HG03064 (cell line): ENCODE measurements around the gene KCTD16.

Source experiments
- ATAC-seq: cut with Tn5 transposase; IDR thresholded peaks from one replicate; pipeline ENCODE4 v1.9.1; 2021; ENCODE audit warnings: low read depth; ENCODE audit not compliant: unreplicated experiment

Gene KCTD16

GRCh38 chr5:144390133-144390532, 219.5 kb downstream of the KCTD16 start:
- no peak for ATAC-seq

GRCh38 chr5:144391044-144391443, 220.4 kb downstream of the KCTD16 start:
- ATAC-seq: no peak

GRCh38 chr5:144393641-144394435, 223.2 kb downstream of the KCTD16 start:
- ATAC-seq: no peak

- ATAC-seq: no peak
Observed at GRCh38 chr5:144395704-144396103, 225.0 kb downstream of the KCTD16 start.

- no peak for ATAC-seq
Observed at GRCh38 chr5:144403058-144403457, 232.4 kb downstream of the KCTD16 start.

GRCh38 chr5:144403817-144404420, 233.2 kb downstream of the KCTD16 start:
- ATAC-seq: no peak

- no peak for ATAC-seq
Observed at GRCh38 chr5:144404672-144405071, 234.0 kb downstream of the KCTD16 start.

- no peak for ATAC-seq
Observed at GRCh38 chr5:144405991-144406390, 235.3 kb downstream of the KCTD16 start.

- ATAC-seq: no peak
Observed at GRCh38 chr5:144406442-144406841, 235.8 kb downstream of the KCTD16 start.

GRCh38 chr5:144414202-144415029, 243.7 kb downstream of the KCTD16 start:
- ATAC-seq: no peak

- ATAC-seq: no peak
Observed at GRCh38 chr5:144416196-144416595, 245.5 kb downstream of the KCTD16 start.

GRCh38 chr5:144418719-144419118, 248.0 kb downstream of the KCTD16 start:
- ATAC-seq: no peak

- no peak for ATAC-seq
Observed at GRCh38 chr5:144421411-144421810, 250.7 kb downstream of the KCTD16 start.

GRCh38 chr5:144422018-144422727, 251.5 kb downstream of the KCTD16 start:
- no peak for ATAC-seq

GRCh38 chr5:144427866-144428265, 257.2 kb downstream of the KCTD16 start:
- no peak for ATAC-seq

- ATAC-seq: no peak
Observed at GRCh38 chr5:144428326-144428725, 257.7 kb downstream of the KCTD16 start.

- ATAC-seq: no peak
Observed at GRCh38 chr5:144429405-144429804, 258.7 kb downstream of the KCTD16 start.

GRCh38 chr5:144429905-144430304, 259.2 kb downstream of the KCTD16 start:
- no peak for ATAC-seq

- no peak for ATAC-seq
Observed at GRCh38 chr5:144433140-144433822, 262.6 kb downstream of the KCTD16 start.

- ATAC-seq: no peak
Observed at GRCh38 chr5:144433893-144434292, 263.2 kb downstream of the KCTD16 start.
